ENCODE data around the gene SHCBP1L.

Gene SHCBP1L

DNA sequence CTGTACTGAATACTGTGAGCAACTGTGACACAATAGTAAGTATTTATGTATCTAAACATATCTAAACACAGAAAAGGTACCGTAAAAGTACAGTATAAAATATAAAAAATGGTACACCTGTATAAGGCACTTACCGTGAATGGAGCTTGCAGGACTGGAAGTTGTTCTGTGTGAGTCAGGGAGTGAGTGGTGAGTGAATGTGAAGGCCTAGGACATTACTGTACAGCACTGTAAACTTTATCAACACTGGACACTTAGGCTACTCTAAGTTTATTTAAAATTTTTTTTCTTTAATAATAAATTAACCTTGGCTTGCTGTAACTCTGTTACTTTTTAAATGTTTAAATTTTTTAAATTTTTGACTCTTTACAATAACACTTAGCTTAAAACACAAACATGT, 24.5 kb upstream of the SHCBP1L start:
- H3K4me1 ChIP-seq (ENCODE audit: low read length): no peaks in the 10 kb centered on the region
- no peak overlapping the region for H3K4me2 ChIP-seq (ENCODE audit: low read depth, low read length)
- no peak overlapping the region for H2AFZ ChIP-seq (ENCODE audit: low read length)
- H4K20me1 ChIP-seq (ENCODE audit: insufficient read depth, low read length): no peaks in the 10 kb centered on the region
- no peaks in the 10 kb centered on the region for H3K9me3 ChIP-seq (replicated peaks; ENCODE audit: insufficient read depth, low read length)
- no peak for DNase-seq
- no peaks in the 10 kb centered on the region for H3K9me2 ChIP-seq (replicated peaks; ENCODE audit: insufficient read depth, low read length)
- no peaks in the 10 kb centered on the region for H3F3A ChIP-seq (ENCODE audit: insufficient read depth, low read length)
- TF ChIP-seq EZH2phosphoT487 (IDR thresholded peaks at IDR 0.05; ENCODE audit: low read length) (no peak), EZH2 (optimal IDR thresholded peaks at IDR 0.05; ENCODE audit: low read depth, low read length) (no peak)
- TF ChIP-seq, protein P1, sequence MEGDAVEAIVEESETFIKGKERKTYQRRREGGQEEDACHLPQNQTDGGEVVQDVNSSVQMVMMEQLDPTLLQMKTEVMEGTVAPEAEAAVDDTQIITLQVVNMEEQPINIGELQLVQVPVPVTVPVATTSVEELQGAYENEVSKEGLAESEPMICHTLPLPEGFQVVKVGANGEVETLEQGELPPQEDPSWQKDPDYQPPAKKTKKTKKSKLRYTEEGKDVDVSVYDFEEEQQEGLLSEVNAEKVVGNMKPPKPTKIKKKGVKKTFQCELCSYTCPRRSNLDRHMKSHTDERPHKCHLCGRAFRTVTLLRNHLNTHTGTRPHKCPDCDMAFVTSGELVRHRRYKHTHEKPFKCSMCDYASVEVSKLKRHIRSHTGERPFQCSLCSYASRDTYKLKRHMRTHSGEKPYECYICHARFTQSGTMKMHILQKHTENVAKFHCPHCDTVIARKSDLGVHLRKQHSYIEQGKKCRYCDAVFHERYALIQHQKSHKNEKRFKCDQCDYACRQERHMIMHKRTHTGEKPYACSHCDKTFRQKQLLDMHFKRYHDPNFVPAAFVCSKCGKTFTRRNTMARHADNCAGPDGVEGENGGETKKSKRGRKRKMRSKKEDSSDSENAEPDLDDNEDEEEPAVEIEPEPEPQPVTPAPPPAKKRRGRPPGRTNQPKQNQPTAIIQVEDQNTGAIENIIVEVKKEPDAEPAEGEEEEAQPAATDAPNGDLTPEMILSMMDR (IDR thresholded peaks at IDR 0.05; ENCODE audit: low read length): no peak
- no peak overlapping the region for H3K27ac ChIP-seq (ENCODE audit: low read length)
- no peaks in the 10 kb centered on the region for H3K79me2 ChIP-seq (ENCODE audit: low read length)
- H3K4me3 ChIP-seq (ENCODE audit: low read length): no peak overlapping the region
- no peaks in the 10 kb centered on the region for H3K36me3 ChIP-seq (replicated peaks; ENCODE audit: insufficient read depth, low read length)
- H3K9ac ChIP-seq (ENCODE audit: low read length): no peak overlapping the region
- no peaks in the 10 kb centered on the region for H3K27me3 ChIP-seq (replicated peaks; ENCODE audit: insufficient read depth, low read length)

GRCh38 chr1:182974506-182975191, 21.7 kb upstream of the SHCBP1L start:
- Histone ChIP-seq H3K9ac (ENCODE audit: low read length) (no peak overlapping the region), H3K27ac (ENCODE audit: low read length) (no peak overlapping the region), H3K79me2 (ENCODE audit: low read length) (no peaks in the 10 kb centered on the region), H3K4me1 (ENCODE audit: low read length) (no peaks in the 10 kb centered on the region), H3K9me3 (replicated peaks; ENCODE audit: insufficient read depth, low read length) (no peaks in the 10 kb centered on the region), H3K9me2 (replicated peaks; ENCODE audit: insufficient read depth, low read length) (no peaks in the 10 kb centered on the region), H3K27me3 (replicated peaks; ENCODE audit: insufficient read depth, low read length) (no peaks in the 10 kb centered on the region), H4K20me1 (ENCODE audit: insufficient read depth, low read length) (no peaks in the 10 kb centered on the region), H3K4me2 (ENCODE audit: low read depth, low read length) (no peak overlapping the region), H3K4me3 (ENCODE audit: low read length) (no peak overlapping the region), H3F3A (ENCODE audit: insufficient read depth, low read length) (no peaks in the 10 kb centered on the region), H2AFZ (ENCODE audit: low read length) (no peak overlapping the region), H3K36me3 (replicated peaks; ENCODE audit: insufficient read depth, low read length) (no peaks in the 10 kb centered on the region)
- no peak for TF ChIP-seq EZH2 (optimal IDR thresholded peaks at IDR 0.05; ENCODE audit: low read depth, low read length)
- no peak for TF ChIP-seq EZH2phosphoT487 (IDR thresholded peaks at IDR 0.05; ENCODE audit: low read length)
- TF ChIP-seq, protein P1 (IDR thresholded peaks at IDR 0.05; ENCODE audit: low read length): no peak
- no peak for DNase-seq

DNA sequence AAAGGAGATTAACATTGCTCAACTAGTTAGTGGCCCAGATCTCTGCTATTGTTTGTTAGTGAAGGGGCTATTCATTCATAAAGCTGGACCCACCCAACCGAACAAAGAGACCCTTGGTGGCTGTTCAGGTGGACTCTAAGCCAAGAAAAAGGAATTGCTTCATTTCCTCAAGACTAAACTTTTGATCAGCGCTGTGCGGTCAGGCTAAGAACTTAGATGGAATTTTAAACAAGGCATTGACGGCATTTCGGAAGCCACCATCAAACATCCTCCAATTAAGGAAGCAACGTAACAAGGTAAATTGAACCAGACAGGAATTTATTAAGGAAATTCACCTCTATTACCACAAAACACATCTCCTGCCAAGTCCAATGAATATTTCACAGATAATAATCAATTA, 19.9 kb upstream of the SHCBP1L start:
- Histone ChIP-seq H3K36me3 (replicated peaks; ENCODE audit: insufficient read depth, low read length) (no peaks in the 10 kb centered on the region), H3K27me3 (replicated peaks; ENCODE audit: insufficient read depth, low read length) (no peaks in the 10 kb centered on the region), H3K4me2 (ENCODE audit: low read depth, low read length) (no peak overlapping the region), H3K9me3 (replicated peaks; ENCODE audit: insufficient read depth, low read length) (no peaks in the 10 kb centered on the region), H3K4me1 (ENCODE audit: low read length) (no peaks in the 10 kb centered on the region), H3K79me2 (ENCODE audit: low read length) (no peaks in the 10 kb centered on the region), H3K27ac (ENCODE audit: low read length) (no peak overlapping the region), H4K20me1 (ENCODE audit: insufficient read depth, low read length) (no peaks in the 10 kb centered on the region), H3K9me2 (replicated peaks; ENCODE audit: insufficient read depth, low read length) (no peaks in the 10 kb centered on the region), H3K9ac (ENCODE audit: low read length) (no peak overlapping the region), H3F3A (ENCODE audit: insufficient read depth, low read length) (no peaks in the 10 kb centered on the region), H3K4me3 (ENCODE audit: low read length) (no peak overlapping the region), H2AFZ (ENCODE audit: low read length) (no peak overlapping the region)
- DNase-seq: no peak
- TF ChIP-seq, protein P1 (IDR thresholded peaks at IDR 0.05; ENCODE audit: low read length): no peak
- TF ChIP-seq EZH2phosphoT487 (IDR thresholded peaks at IDR 0.05; ENCODE audit: low read length): no peak
- no peak for TF ChIP-seq EZH2 (optimal IDR thresholded peaks at IDR 0.05; ENCODE audit: low read depth, low read length)

Measured in MM.1S (cell line).